Non-pigmented ciliary epithelial cell (primary cell): ENCODE measurements around the gene ATG4B.
"Not testable (repeated sequence)": the region's sequence is repeated elsewhere in the genome, so short reads cannot be mapped to it uniquely, and the experiment has no call there.

Source experiments
- DNase-seq: peaks from one replicate; pipeline ENCODE4 v3.0.0-alpha.2; 2010; ENCODE audit warnings: low read depth

Gene ATG4B

GRCh38 chr2:241637018-241637794 is at the start of gene ATG4B, which contains the start of gene THAP4:
ATG4B (plus strand) TSS chr2:241637693; CDS start chr2:241637715, 22 bp downstream.
THAP4 (minus strand) TSS chr2:241637158; CDS start chr2:241637017, 141 bp downstream.
- DNase-seq, result no peak

GRCh38 chr2:241589863-241590262 is 47.6 kb upstream of the ATG4B start:
- not testable (repeated sequence) for DNase-seq

- DNase-seq, result not testable (repeated sequence)
Observed at GRCh38 chr2:241590496-241591455, 46.7 kb upstream of the ATG4B start.

GRCh38 chr2:241592126-241592845 is 45.2 kb upstream of the ATG4B start:
- DNase-seq, result no peak

- no peak for DNase-seq
Observed at GRCh38 chr2:241593271-241593670, 44.2 kb upstream of the ATG4B start.

GRCh38 chr2:241595600-241596140 is 41.8 kb upstream of the ATG4B start:
- no peak for DNase-seq

GRCh38 chr2:241597561-241597960 is 39.9 kb upstream of the ATG4B start:
- no peak for DNase-seq

GRCh38 chr2:241598061-241598460 is 39.4 kb upstream of the ATG4B start:
- no peak for DNase-seq

GRCh38 chr2:241598487-241598886 is 39.0 kb upstream of the ATG4B start:
- DNase-seq, result no peak

- no peak for DNase-seq
Observed at GRCh38 chr2:241599615-241600014, 37.9 kb upstream of the ATG4B start.

- no peak for DNase-seq
Observed at GRCh38 chr2:241601841-241602240, 35.7 kb upstream of the ATG4B start.

GRCh38 chr2:241602720-241603119 is 34.8 kb upstream of the ATG4B start:
- DNase-seq, result no peak

- DNase-seq, result no peak
Observed at GRCh38 chr2:241603686-241604085, 33.8 kb upstream of the ATG4B start.

GRCh38 chr2:241606186-241606585 is 31.3 kb upstream of the ATG4B start:
- DNase-seq, result no peak

GRCh38 chr2:241607162-241607885 is 30.2 kb upstream of the ATG4B start:
- DNase-seq, result no peak

GRCh38 chr2:241608881-241609280 is 28.6 kb upstream of the ATG4B start:
- DNase-seq, result no peak

GRCh38 chr2:241609859-241610793 is 27.4 kb upstream of the ATG4B start:
- DNase-seq, result peak; percentile 26

- no peak for DNase-seq
Observed at GRCh38 chr2:241611062-241611461, 26.4 kb upstream of the ATG4B start.

- DNase-seq, result no peak
Observed at GRCh38 chr2:241612156-241613016, 25.1 kb upstream of the ATG4B start.
